B cell (primary cell): ENCODE data around the gene SFSWAP. TPM values are rescaled to one million over a fixed set of nuclear protein-coding genes. Genes with fewer than 3 reads are reported as not detected.

ENCODE experiments used
- ATAC-seq: fragments of 200-7000 bp; cut with Tn5 transposase; one replicate; pipeline ENCODE4 v1.10.0; 2021; ENCODE audit warnings: low read depth, mild to moderate bottlenecking, moderate number of reproducible peaks, moderate library complexity
- CTCF ChIA-PET: fragments of 350-600 bp; sonication (Branson Sonifier 250); formaldehyde crosslinking; loops from one replicate; lab custom pipeline; 2021; ENCODE audit warnings: antibody characterized with exemption, inconsistent platforms; lab: Charles Lee
- POLR2A ChIA-PET: fragments of 350-600 bp; sonication (Branson Sonifier 250); formaldehyde crosslinking; loops from one replicate; lab custom pipeline; 2021; ENCODE audit warnings: antibody characterized with exemption; lab: Charles Lee
- DNase-seq: peaks from one replicate; pipeline ENCODE4 v3.0.0; 2013
- H2AFZ ChIP-seq: 2 replicates; pipeline ENCODE4 v1.6.1; 2012; ENCODE audit warnings: mild to moderate bottlenecking, low read depth, low read length; ENCODE audit not compliant: insufficient read depth, poor library complexity, severe bottlenecking
- H3K27ac ChIP-seq, 2 donors: 1 replicate in 1 of 2; 2 replicates in 1 of 2; pipeline ENCODE4 v1.5.1; 2012 to 2013; ENCODE audit warnings: low read length in 2 of 2, mild to moderate bottlenecking in 2 of 2, moderate library complexity in 1 of 2
- H3K27me3 ChIP-seq, 4 experiments: fragments of 200-600 bp in 1 of 4; sonication (generic) in 1 of 4; replicated peaks in 1 of 4; 1 replicate in 2 of 4; 2 replicates in 2 of 4; pipeline versions ENCODE4 v1.6.1 to v1.7.0; 2013 to 2016; ENCODE audit warnings: low read length in 3 of 4, mild to moderate bottlenecking in 2 of 4, mixed read lengths in 1 of 4, moderate library complexity in 1 of 4; ENCODE audit not compliant: insufficient read depth in 4 of 4, control insufficient read depth in 3 of 4; ENCODE audit errors: control extremely low read depth in 1 of 4
- H3K36me3 ChIP-seq, 2 experiments: replicated peaks in 1 of 2; 1 replicate in 1 of 2; 2 replicates in 1 of 2; pipeline versions ENCODE4 v1.6.1 to v1.7.1; 2013; ENCODE audit warnings: low read length in 1 of 2; ENCODE audit not compliant: insufficient read depth in 2 of 2, control insufficient read depth in 1 of 2; ENCODE audit errors: control extremely low read depth in 1 of 2, extremely low read depth in 1 of 2
- H3K4me1 ChIP-seq, 2 donors: fragments of 200-600 bp in 1 of 2; sonication (generic) in 1 of 2; 1 replicate in 1 of 2; 2 replicates in 1 of 2; pipeline versions ENCODE4 v1.5.1 to v1.6.1; 2013 to 2017; ENCODE audit warnings: low read length in 2 of 2; ENCODE audit not compliant: control insufficient read depth in 2 of 2, insufficient read depth in 2 of 2
- H3K4me2 ChIP-seq: replicated peaks from 2 replicates; pipeline ENCODE3; 2012; ENCODE audit warnings: mild to moderate bottlenecking, low read depth, low read length; ENCODE audit not compliant: poor library complexity, severe bottlenecking
- H3K4me3 ChIP-seq, 5 experiments: fragments of 200-600 bp in 1 of 5; sonication (generic) in 1 of 5; 1 replicate in 3 of 5; 2 replicates in 2 of 5; pipeline versions ENCODE4 v1.5.1 to v1.7.0; 2011 to 2016; ENCODE audit warnings: low read length in 4 of 5, mild to moderate bottlenecking in 4 of 5, low read depth in 2 of 5, control low read depth in 1 of 5, moderate library complexity in 1 of 5; ENCODE audit not compliant: insufficient read depth in 1 of 5; ENCODE audit errors: control extremely low read depth in 1 of 5, extremely low read depth in 1 of 5
- H3K79me2 ChIP-seq: fragments of 200-600 bp; sonication (generic); one replicate; pipeline ENCODE4 v1.6.0; 2016; ENCODE audit warnings: low read length; ENCODE audit not compliant: control insufficient read depth, insufficient read depth
- H3K9ac ChIP-seq: fragments of 200-600 bp; sonication (generic); 2 replicates; pipeline ENCODE4 v1.6.1; 2017; ENCODE audit warnings: mild to moderate bottlenecking, low read length, moderate library complexity
- H3K9me3 ChIP-seq, 3 donors: one replicate each; pipeline versions ENCODE4 v1.6.1 to v1.7.1; 2013; ENCODE audit warnings: low read length in 2 of 3; ENCODE audit not compliant: control insufficient read depth in 2 of 3, insufficient read depth in 1 of 3; ENCODE audit errors: control extremely low read depth in 1 of 3
- H4K20me1 ChIP-seq: 2 replicates; pipeline ENCODE4 v1.6.0; 2012; ENCODE audit warnings: mild to moderate bottlenecking, low read length; ENCODE audit not compliant: insufficient read depth, control insufficient read depth, poor library complexity, severe bottlenecking
- H3K27ac Mint-ChIP-seq: one replicate; pipeline ENCODE4 v1.8.0; 2021; ENCODE audit warnings: mixed read lengths
- H3K27me3 Mint-ChIP-seq: one replicate; pipeline ENCODE4 v1.8.0; 2021; ENCODE audit warnings: mixed read lengths
- H3K4me1 Mint-ChIP-seq: one replicate; pipeline ENCODE4 v1.8.0; 2021; ENCODE audit warnings: mixed read lengths
- H3K4me3 Mint-ChIP-seq: one replicate; pipeline ENCODE4 v1.8.0; 2021; ENCODE audit warnings: mixed read lengths
- H3K9me3 Mint-ChIP-seq: one replicate; pipeline ENCODE4 v1.8.0; 2022; ENCODE audit warnings: mixed read lengths; ENCODE audit not compliant: insufficient read depth
- EZH2 ChIP-seq: IDR thresholded peaks from 2 replicates; pipeline ENCODE4 v1.6.1; 2012; ENCODE audit warnings: borderline replicate concordance, low read depth, mild to moderate bottlenecking, moderate library complexity, low read length; ENCODE audit not compliant: insufficient read depth, poor library complexity, severe bottlenecking
- WGBS: methylation state at CpG from one replicate; pipeline ENCODE4 v1.1.5; 2013; ENCODE audit warnings: missing lambda C conversion rate; ENCODE audit not compliant: insufficient coverage; 5-methylcytosine and 5-hydroxymethylcytosine counted together
- intact Hi-C: fragments of 100-400 bp; cut with micrococcal nuclease; formaldehyde crosslinking; loops from one replicate; pipeline ENCODE4 v1.10.0; 2022
- polyA plus RNA-seq: library from polyadenylated mRNA; depleted of rRNA; stranded (reverse); fragments of >200 nt; gene quantifications from 2 replicates; pipeline ENCODE4 v1.2.3, GENCODE V29; 2012
- total RNA-seq, 2 donors: library from RNA; stranded (reverse); fragments of 120-200 nt in 1 of 2; gene quantifications; 1 replicate in 1 of 2; 2 replicates in 1 of 2; pipeline versions ENCODE4 v1.2.3 to v1.2.4, GENCODE V29; 2013 to 2022
- TF ChIP-seq, protein P1 (sequence below): fragments of 200-600 bp; IDR thresholded peaks from one replicate; pipeline ENCODE4 v1.8.0; 2022; ENCODE audit warnings: antibody characterized with exemption, mild to moderate bottlenecking

The SFSWAP gene
- total and polyA plus RNA-seq, 2 donors (not counting 1 experiment from before 2014, with no cell fraction given) = 69.3 to 122 TPM

DNA sequence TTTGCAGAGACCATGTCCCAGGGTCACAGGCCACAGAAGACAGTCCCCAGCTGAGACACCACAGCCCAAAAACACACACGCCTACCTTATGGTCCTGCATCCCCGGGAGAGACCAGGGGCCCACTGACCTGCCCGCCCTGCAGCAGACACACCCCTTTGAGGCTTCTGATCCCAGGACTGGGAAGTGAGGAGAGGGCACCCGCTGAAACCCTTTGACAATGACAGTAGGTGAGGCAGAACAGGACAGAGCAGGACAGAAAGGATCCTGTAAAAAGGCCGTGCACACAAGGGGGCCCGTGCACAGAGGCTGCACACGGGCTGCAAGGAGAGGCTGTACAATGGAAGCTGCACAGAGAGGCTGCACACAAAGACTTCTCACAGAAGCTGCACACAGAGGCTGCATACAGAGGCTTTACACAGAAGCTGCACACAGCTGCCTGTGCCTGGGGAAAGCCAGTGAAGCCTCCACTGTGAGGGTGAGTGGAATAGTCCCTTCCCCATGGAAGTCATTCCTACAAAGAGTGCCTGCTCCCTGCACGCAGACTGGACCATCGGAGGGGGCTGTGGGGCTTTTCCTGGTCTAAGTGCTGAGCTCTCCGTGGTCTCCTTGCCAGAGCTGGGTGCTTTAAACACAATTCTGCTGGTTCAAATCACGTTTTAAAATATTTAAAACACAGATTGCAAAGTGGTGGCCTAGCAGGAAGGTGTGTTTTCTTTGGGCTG is 16.6 kb upstream of the SFSWAP start:
- no peaks in the 10 kb centered on the region for H3K4me1 Mint-ChIP-seq
- Histone ChIP-seq H3K4me1 (no peaks in the 10 kb centered on the region), H3K79me2 (no peaks in the 10 kb centered on the region), H3K36me3 (no peaks in the 10 kb centered on the region), H4K20me1 (no peaks in the 10 kb centered on the region), H3K9me3 (no peaks in the 10 kb centered on the region), H3K4me2 (no peak overlapping the region), H3K27ac (no peak overlapping the region), H3K4me3 (no peak overlapping the region), H3K27me3 (peaks cover 0 to 7% (median 1%) of the 10 kb centered on the region in 4 experiments), H3K9ac (no peak overlapping the region), H2AFZ (no peak overlapping the region)
- H3K9me3 Mint-ChIP-seq = no peaks in the 10 kb centered on the region
- H3K4me3 Mint-ChIP-seq = no peak overlapping the region
- ChIA-PET CTCF (no interaction called here), POLR2A (no interaction called here)
- no peak for ATAC-seq
- H3K27ac Mint-ChIP-seq = no peak overlapping the region
- no peak for DNase-seq
- WGBS = 94% methylated on average over 10 of the region's 11 CpGs
- TF ChIP-seq, protein P1, sequence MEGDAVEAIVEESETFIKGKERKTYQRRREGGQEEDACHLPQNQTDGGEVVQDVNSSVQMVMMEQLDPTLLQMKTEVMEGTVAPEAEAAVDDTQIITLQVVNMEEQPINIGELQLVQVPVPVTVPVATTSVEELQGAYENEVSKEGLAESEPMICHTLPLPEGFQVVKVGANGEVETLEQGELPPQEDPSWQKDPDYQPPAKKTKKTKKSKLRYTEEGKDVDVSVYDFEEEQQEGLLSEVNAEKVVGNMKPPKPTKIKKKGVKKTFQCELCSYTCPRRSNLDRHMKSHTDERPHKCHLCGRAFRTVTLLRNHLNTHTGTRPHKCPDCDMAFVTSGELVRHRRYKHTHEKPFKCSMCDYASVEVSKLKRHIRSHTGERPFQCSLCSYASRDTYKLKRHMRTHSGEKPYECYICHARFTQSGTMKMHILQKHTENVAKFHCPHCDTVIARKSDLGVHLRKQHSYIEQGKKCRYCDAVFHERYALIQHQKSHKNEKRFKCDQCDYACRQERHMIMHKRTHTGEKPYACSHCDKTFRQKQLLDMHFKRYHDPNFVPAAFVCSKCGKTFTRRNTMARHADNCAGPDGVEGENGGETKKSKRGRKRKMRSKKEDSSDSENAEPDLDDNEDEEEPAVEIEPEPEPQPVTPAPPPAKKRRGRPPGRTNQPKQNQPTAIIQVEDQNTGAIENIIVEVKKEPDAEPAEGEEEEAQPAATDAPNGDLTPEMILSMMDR = no peak
- TF ChIP-seq EZH2 = no peak
- intact Hi-C loops = no loop called here
- peaks cover 28% of the 10 kb centered on the region for H3K27me3 Mint-ChIP-seq

DNA sequence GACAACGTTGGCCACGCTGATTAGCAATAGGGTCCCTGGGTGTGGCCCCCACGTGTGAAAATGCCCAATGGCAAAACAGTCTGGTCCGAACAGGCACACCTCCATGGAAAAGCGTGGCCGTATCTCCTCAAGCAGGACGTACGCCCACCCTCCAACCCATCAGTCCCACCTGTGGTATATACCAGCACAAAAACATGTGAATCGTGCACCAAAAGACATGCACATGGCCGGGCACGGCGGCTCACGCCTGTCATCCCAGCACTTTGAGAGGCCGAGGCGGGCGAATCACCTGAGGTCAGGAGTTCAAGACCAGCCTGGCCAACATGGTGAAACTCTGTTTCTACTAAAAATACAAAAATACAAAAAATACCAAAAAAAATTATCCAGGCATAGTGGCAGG is 14.9 kb upstream of the SFSWAP start:
- H3K27ac Mint-ChIP-seq = no peak overlapping the region
- POLR2A ChIA-PET = no interaction called here
- H3K4me1 Mint-ChIP-seq = no peaks in the 10 kb centered on the region
- DNase-seq = no peak
- intact Hi-C loops = no loop called here
- Histone ChIP-seq H4K20me1 (no peaks in the 10 kb centered on the region), H3K9ac (no peak overlapping the region), H3K27me3 (peaks cover 0 to 7% (median 0%) of the 10 kb centered on the region in 4 experiments), H3K4me2 (no peak overlapping the region), H3K27ac (no peak overlapping the region), H3K9me3 (no peaks in the 10 kb centered on the region), H3K36me3 (no peaks in the 10 kb centered on the region), H2AFZ (no peak overlapping the region), H3K79me2 (no peaks in the 10 kb centered on the region), H3K4me1 (no peaks in the 10 kb centered on the region), H3K4me3 (no peak overlapping the region)
- 95% methylated on average over 15 of the region's 16 CpGs for WGBS
- TF ChIP-seq, protein P1 = no peak
- TF ChIP-seq EZH2 = no peak
- peaks cover 43% of the 10 kb centered on the region for H3K27me3 Mint-ChIP-seq
- H3K9me3 Mint-ChIP-seq = no peaks in the 10 kb centered on the region
- CTCF ChIA-PET = no interaction called here
- no peak overlapping the region for H3K4me3 Mint-ChIP-seq
- no peak for ATAC-seq
